GM12872 (cell line): ENCODE measurements around the gene COL21A1.

Experiments used
- TF ChIP-seq, protein P1 (sequence below): IDR thresholded peaks from 3 replicates; pipeline ENCODE4 v1.5.1; 2011; ENCODE audit warnings: low read depth, mild to moderate bottlenecking, low read length, moderate library complexity; ENCODE audit not compliant: insufficient read depth

Gene COL21A1

DNA sequence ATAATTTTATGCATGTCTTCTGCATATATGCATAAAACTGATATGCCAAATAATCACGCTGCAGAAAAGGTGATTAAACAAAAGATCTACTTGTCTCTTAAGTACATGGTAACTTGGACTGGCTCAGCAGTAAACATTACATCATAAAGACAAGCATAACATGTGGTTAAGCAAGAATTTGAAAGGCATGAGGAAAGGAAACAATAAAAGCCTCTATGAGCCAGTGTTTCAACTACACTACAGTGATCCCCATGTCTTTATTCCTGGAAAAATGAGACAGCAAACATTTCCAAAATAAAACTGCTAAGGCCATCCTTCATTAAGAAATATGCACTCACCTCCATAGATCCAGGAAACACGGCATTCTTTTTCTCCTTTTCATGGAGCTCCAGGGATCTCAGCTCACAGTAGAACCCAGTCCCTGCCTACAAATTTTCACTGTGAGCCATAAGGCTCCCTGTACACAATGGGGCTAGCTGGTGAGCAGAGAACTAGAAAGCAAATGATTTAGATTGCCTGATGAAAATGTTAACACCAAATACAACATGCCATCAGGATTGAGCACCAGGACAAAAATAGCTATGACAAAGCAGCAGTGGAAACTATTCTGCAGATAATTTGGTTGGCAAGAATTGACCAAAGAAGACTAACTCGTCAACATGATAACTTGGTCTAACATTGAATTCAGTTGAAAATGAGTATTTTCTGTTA is 156.1 kb downstream of the COL21A1 start:
- TF ChIP-seq, protein P1, sequence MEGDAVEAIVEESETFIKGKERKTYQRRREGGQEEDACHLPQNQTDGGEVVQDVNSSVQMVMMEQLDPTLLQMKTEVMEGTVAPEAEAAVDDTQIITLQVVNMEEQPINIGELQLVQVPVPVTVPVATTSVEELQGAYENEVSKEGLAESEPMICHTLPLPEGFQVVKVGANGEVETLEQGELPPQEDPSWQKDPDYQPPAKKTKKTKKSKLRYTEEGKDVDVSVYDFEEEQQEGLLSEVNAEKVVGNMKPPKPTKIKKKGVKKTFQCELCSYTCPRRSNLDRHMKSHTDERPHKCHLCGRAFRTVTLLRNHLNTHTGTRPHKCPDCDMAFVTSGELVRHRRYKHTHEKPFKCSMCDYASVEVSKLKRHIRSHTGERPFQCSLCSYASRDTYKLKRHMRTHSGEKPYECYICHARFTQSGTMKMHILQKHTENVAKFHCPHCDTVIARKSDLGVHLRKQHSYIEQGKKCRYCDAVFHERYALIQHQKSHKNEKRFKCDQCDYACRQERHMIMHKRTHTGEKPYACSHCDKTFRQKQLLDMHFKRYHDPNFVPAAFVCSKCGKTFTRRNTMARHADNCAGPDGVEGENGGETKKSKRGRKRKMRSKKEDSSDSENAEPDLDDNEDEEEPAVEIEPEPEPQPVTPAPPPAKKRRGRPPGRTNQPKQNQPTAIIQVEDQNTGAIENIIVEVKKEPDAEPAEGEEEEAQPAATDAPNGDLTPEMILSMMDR, result no peak

GRCh38 chr6:56088641-56089040 is 158.7 kb downstream of the COL21A1 start:
- TF ChIP-seq, protein P1, result no peak

DNA sequence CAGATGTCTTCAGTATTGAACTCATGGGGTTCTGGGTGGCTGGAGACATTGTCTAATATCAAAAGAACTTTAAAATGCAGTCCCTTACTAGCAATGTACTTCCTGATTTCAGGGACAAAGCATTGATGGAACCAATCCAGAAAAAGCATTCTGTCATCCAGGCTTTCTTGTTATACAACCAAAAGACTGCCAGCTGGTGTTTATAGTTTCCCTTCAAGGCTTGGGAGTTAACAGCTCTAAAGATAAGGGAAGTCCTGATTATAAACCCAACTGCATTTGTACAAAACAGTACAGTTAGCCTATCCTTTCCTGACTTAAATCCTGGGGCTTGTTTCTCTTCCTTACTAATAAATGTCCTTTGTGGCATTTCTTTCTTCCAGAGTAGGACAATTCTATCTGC is 160.0 kb downstream of the COL21A1 start:
- TF ChIP-seq, protein P1, result no peak

DNA sequence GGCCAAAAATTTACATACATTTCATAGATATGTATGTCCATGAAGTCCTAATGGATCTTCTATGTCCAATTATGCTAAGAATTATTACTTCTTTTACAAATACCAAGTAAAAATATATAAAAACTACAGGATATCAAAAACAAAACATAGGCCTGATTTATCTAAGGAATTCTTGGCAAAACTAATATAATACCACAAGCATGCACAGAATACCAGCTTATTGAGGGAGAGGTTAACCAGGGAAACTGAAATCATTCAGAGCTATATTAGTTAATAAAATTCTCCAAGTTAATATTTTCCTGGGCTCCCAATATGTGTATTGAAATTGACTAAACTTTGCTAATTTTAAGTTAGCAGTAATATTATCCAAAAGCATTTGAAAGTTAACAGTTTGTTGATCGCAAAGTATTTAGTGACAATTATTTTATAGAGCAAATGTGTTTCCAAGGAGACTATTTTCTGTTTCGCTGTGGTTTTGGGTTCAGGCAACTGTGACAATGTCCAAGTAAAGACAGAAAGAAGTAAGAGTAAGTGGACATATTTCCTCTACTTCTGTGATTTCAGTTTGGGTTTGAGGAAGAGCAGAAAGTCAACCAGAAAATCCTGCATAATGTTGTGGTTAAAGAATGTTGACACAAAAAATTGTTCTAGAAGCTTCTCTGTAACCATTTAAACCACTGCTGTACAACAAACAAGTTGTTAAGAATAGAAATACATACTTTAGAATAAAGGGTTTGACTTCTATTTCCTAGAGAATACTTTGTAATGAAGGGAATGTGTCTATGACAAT is 167.4 kb downstream of the COL21A1 start:
- TF ChIP-seq, protein P1, result no peak

- TF ChIP-seq, protein P1, result no peak
Measured at GRCh38 chr6:56076033-56076432, 171.3 kb downstream of the COL21A1 start.

DNA sequence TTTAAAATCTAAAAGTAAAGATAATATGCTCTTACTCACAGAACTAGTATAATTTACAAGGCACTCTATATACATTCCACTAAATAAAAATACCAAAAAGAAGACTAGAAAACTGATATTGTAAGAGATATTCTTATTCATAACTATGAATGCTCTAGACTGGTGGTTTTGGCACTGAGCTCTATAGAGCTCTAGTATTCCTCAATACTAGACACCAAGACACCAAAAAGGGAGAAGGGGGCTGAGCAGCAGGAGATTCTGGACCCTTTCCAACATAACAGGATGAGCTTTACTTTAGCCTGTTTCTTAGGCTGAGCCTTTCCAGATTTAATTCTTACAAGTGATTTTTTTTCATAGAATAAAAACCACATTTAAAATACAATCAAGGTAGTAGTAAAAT is 173.6 kb downstream of the COL21A1 start:
- TF ChIP-seq, protein P1, result no peak

GRCh38 chr6:56073315-56073714 is 174.1 kb downstream of the COL21A1 start:
- TF ChIP-seq, protein P1, result no peak
